ENCODE data around the gene RILP.

RILP gene

GRCh38 chr17:1646199-1646875 is 3.3 kb downstream of the RILP start:
- H3K27ac ChIP-seq (ENCODE audit: low read length) = no peak overlapping the region
- peaks cover 19% of the 10 kb centered on the region for H3K4me1 ChIP-seq (ENCODE audit: low read length)
- H3K9me3 ChIP-seq (replicated peaks; ENCODE audit: insufficient read depth, low read length) = no peaks in the 10 kb centered on the region
- no peaks in the 10 kb centered on the region; the same call in 1 of the 2 replicates for H3K36me3 ChIP-seq (replicated peaks; ENCODE audit: insufficient read depth, low read length)
- H3K27me3 ChIP-seq (replicated peaks; ENCODE audit: insufficient read depth, low read length) = no peaks in the 10 kb centered on the region
- no peaks in the 10 kb centered on the region for H3K79me2 ChIP-seq (ENCODE audit: low read length)
- DNase-seq = no peak
- no peak overlapping the region for H3K4me2 ChIP-seq (ENCODE audit: low read depth, low read length)
- H4K20me1 ChIP-seq (ENCODE audit: insufficient read depth, low read length) = no peaks in the 10 kb centered on the region
- H2AFZ ChIP-seq (ENCODE audit: low read length) = no peak overlapping the region
- peaks cover 26% of the 10 kb centered on the region for H3F3A ChIP-seq (ENCODE audit: insufficient read depth, low read length)
- H3K9ac ChIP-seq (ENCODE audit: low read length) = no peak overlapping the region
- H3K9me2 ChIP-seq (replicated peaks; ENCODE audit: insufficient read depth, low read length) = no peaks in the 10 kb centered on the region
- TF ChIP-seq EZH2 (optimal IDR thresholded peaks at IDR 0.05; ENCODE audit: low read depth, low read length) (no peak), CTCF (IDR thresholded peaks at IDR 0.05; ENCODE audit: low read length) (no peak), EZH2phosphoT487 (IDR thresholded peaks at IDR 0.05; ENCODE audit: low read length) (no peak)
- H3K4me3 ChIP-seq (ENCODE audit: low read length) = no peak overlapping the region

- Histone ChIP-seq H3K36me3 (replicated peaks; ENCODE audit: insufficient read depth, low read length) (no peaks in the 10 kb centered on the region), H3K4me1 (ENCODE audit: low read length) (peaks cover 19% of the 10 kb centered on the region), H4K20me1 (ENCODE audit: insufficient read depth, low read length) (no peaks in the 10 kb centered on the region), H3K9ac (ENCODE audit: low read length) (no peak within 1 kb of the TSS), H3K9me2 (replicated peaks; ENCODE audit: insufficient read depth, low read length) (no peaks in the 10 kb centered on the region), H3K79me2 (ENCODE audit: low read length) (no peaks in the 10 kb centered on the region), H2AFZ (ENCODE audit: low read length) (no peak within 1 kb of the TSS), H3K9me3 (replicated peaks; ENCODE audit: insufficient read depth, low read length) (no peaks in the 10 kb centered on the region), H3K27me3 (replicated peaks; ENCODE audit: insufficient read depth, low read length) (no peaks in the 10 kb centered on the region), H3K4me3 (ENCODE audit: low read length) (no peak within 1 kb of the TSS), H3F3A (ENCODE audit: insufficient read depth, low read length) (peaks cover 18% of the 10 kb centered on the region), H3K4me2 (ENCODE audit: low read depth, low read length) (no peak within 1 kb of the TSS), H3K27ac (ENCODE audit: low read length) (no peak within 1 kb of the TSS)
- TF ChIP-seq EZH2phosphoT487 (IDR thresholded peaks at IDR 0.05; ENCODE audit: low read length) = no peak
- TF ChIP-seq CTCF (IDR thresholded peaks at IDR 0.05; ENCODE audit: low read length) = no peak
- no peak for TF ChIP-seq EZH2 (optimal IDR thresholded peaks at IDR 0.05; ENCODE audit: low read depth, low read length)
- no peak for DNase-seq
Measured at GRCh38 chr17:1645207-1646171, 4.2 kb downstream of the RILP start, which contains the start of gene SCARF1. Gene SCARF1, minus strand, starts transcription at chr17:1645732. Its CDS starts 35 bp downstream, at chr17:1645697.

- no peaks in the 10 kb centered on the region for H4K20me1 ChIP-seq (ENCODE audit: insufficient read depth, low read length)
- H3K27ac ChIP-seq (ENCODE audit: low read length) = no peak overlapping the region
- no peaks in the 10 kb centered on the region for H3K36me3 ChIP-seq (replicated peaks; ENCODE audit: insufficient read depth, low read length)
- H3K9me2 ChIP-seq (replicated peaks; ENCODE audit: insufficient read depth, low read length) = no peaks in the 10 kb centered on the region
- H3K27me3 ChIP-seq (replicated peaks; ENCODE audit: insufficient read depth, low read length) = no peaks in the 10 kb centered on the region
- H2AFZ ChIP-seq (ENCODE audit: low read length) = no peak overlapping the region
- H3K4me3 ChIP-seq (ENCODE audit: low read length) = peak overlapping the region; percentile 50; the same call in 1 of the 2 replicates
- no peak for DNase-seq
- no peaks in the 10 kb centered on the region for H3K79me2 ChIP-seq (ENCODE audit: low read length)
- peaks cover 14% of the 10 kb centered on the region for H3K4me1 ChIP-seq (ENCODE audit: low read length)
- peaks cover 10% of the 10 kb centered on the region for H3F3A ChIP-seq (ENCODE audit: insufficient read depth, low read length)
- H3K9ac ChIP-seq (ENCODE audit: low read length) = no peak overlapping the region
- TF ChIP-seq EZH2 (optimal IDR thresholded peaks at IDR 0.05; ENCODE audit: low read depth, low read length) (no peak), EZH2phosphoT487 (IDR thresholded peaks at IDR 0.05; ENCODE audit: low read length) (no peak), CTCF (IDR thresholded peaks at IDR 0.05; ENCODE audit: low read length) (no peak)
- no peaks in the 10 kb centered on the region for H3K9me3 ChIP-seq (replicated peaks; ENCODE audit: insufficient read depth, low read length)
- peak overlapping the region; percentile 79 for H3K4me2 ChIP-seq (ENCODE audit: low read depth, low read length)
Measured at GRCh38 chr17:1644493-1645206, 5.0 kb downstream of the RILP start.

All from MM.1S (cell line).